ENCODE results near the gene AEBP1.

The AEBP1 gene

DNA sequence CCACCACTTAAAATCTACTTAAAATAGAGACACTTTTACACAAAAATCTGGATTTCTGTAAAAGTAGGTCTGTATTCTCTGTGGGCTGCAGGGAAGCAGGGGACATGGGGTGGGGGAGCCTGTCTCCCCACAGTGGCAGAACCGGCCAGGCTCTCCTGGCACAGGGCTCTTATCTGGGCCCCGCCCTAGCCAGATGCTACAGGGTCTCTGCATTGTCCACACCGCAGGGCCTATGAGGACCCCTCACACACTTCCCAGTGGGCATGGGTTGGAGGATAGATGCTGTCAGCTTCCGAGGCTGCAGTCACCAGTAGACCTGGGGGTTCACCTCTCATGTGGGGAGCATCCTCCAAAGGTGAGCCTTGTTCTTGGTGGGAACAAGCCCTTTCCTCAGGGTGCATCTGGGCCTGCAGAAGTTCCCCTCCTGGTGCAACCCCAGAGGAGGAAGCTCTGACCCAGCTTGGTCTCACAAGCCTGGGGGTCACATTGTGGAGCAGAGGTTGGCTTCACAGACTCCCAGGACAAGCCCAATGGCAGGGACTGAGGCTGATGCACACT, 52.4 kb downstream of the AEBP1 start:
- DNase-seq: no peak

DNA sequence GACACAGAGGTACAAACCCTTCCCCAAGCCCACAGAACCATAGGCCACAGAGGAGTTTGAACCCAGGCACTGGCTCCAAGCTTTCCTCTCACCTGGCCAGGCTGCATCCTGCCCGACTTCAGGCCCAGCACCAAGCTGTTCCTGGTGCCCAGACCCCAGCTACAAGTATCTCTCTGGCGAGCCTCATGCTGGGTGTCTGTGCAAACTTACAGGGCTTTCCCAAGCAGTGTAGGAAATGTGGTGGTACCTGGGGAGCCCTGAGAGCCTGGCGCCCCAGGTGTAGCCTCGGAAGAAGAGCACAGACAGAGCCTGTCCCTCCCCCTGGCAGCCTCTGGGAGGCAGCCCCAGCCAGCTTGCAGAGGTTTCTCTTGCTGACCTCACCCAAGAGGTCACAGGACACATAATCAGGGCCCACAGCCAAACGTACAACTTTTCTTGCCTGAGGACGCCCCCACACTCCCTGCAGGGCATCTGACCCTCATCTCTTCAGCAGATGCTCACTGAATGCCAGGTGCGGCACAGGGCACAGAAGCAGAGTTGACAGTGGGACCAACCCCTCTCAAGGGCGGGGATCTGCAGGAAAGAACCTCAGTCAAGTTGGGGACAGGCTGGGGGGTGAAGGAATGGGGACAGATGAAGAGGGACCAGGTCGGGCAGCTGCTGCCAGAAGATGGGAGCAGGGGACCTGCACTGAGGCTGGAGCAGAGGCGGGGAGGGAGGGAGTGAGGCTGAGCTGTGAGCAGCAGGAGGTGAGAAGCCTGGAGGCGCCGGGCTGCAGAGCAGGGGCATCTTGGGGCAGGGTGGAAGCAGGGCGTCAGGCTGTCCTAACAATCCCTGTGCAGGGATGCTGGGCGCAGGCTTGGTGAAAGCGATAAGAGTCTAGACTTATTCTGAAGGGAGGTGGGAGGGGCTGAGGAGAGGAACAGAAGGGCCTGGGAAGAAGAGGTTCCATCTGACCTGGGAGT, 53.3 kb downstream of the AEBP1 start:
- no peak for DNase-seq

DNA sequence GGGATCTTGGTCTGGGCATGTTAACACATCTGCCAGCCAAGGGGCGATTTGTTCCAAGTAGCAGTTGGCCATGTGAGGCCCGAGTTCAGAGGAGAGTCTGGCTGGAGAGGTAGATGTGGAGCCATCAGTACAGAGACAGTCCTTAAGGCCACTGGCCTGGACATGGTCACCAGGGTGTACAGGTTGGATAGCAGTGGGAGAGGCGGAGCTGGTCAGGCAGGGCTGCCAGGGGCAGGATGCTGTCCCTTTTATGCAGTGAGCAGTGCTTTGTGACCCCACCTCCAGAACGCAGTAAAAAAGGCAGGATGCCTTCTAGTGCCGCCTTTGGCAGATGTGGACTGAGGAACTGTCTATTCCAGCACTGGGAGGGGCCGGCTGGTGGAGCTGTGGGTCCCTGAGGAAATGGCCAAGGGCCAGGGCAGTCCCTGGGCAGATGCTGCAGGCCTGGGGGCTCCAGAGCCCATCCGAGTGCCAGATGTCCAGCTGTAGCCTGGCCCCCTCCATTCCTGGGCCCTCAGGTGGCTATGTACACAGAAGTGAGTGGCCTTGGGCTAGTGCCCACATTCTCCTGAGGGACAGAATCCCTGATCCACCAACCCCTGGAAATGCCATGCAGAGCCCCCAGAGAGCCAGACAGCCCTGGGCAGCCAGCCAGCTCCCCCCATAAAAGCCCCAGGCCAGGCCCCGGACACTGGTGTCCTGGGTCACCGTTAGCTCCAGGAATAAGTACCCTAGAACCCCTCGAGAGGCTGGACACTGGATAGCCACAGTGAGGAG, 54.1 kb downstream of the AEBP1 start:
- DNase-seq: no peak

DNA sequence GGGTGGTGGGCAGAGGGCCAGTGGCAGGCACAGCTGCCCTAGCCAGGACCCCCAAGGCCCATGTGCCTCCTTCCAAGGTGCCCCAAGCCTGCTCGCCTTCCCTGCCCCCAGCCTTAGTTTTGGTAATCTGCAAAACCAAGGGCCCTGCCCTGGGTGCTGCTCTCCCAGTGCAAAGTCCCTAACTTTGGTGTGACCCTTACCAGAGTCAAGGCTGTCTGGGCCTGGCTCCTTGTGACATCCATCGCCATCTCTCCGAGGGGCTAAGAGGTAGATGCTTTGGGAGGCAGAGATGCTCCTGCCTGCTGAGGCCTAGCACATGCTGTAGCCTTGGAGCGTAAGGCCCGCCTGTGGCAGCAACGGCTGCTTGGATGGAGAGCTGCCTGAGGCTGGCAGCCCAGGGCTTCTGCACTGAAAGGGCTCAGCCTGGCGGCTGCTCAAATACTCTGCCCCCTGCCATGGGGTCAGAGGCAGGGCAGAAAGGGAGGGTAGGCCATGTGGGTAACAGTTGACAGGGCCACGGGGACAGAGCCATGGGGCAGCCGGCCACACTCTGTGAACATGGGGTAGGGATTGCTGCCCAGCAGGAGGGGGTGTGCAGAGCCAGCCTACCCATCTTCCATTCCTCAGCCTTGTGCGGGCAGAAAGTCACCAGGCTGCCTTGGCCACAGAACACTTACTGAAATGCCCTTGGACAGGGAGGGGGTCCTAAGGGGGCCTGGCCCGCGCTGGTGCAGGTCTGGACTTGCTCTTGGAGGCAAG, 54.9 kb downstream of the AEBP1 start:
- DNase-seq: no peak

DNA sequence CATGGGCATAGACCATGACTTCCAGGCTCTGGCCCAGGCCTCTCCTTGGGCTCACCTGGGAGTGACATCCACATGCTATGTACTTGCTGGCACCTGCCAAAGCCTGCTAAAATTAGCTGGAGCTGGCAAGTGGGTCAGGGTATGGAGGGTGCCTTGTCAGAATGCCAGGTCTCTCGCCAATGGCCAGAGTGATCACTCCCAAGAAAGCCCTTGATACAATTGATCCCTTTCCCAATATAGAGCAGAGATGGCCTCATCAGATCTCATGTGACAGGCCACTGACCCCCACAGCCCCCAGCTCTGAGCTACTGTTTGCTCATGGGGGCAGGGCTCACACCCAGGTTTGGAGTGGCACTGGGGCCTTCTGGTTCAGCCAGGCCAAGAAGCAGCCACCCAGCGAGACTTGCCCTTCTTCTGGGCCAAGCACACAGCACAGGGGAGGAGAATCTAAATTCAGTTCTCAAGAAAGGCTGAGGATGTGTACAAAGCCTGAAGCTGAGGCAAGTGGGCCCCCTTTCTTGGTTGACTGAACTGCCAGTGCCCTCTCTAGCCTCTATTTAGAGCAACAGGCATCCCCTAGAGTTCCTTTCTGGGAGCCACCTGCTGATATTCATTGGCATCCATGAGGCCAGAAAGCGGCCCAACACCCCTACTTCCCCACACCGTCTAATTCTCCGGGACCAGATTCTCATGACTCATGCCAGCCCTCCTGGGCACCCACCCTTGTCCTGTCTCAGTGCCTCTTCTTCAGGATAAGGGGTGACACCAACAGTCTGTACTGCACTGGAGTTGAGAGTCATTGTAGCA, 55.9 kb downstream of the AEBP1 start:
- no peak for DNase-seq

DNA sequence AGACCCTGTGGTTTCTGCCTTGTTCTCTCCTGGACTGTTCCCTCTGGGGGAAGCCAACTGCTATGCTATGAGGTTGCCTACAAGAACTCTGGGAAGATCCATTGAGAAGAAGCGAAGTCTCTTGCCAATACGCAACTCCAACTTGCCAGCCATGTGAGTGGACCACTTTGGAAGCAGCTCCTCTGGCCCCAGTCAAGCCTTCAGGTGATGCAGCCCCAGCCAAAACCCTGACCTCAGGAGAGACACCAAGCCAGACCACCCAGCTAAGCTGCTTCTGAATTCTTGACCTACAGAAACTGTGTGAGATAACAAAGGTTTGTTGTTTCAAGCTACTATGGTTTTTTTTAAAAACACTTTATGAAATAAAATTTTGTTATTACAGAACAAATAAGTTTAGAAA, 57.2 kb downstream of the AEBP1 start:
- DNase-seq: no peak

DNA sequence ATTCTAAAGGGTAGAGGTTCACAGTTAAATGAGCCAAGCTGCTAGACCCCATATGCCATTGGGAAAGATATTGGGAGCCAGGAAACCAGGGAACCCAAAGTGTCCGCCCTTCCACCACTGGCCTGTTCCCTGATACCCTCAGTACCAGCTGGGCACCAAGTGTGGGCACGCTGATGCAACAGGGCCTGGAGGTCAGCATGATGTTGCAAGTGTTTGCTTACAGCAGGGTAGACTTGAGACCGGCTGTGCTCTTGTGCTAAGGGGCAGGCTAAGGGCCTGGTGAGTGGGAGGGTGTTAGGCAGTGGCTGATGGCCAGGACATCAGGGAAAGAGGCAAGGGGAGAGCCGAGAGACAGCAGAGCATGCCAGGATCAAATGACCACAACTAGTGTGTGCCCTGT, 58.0 kb downstream of the AEBP1 start:
- no peak for DNase-seq

DNA sequence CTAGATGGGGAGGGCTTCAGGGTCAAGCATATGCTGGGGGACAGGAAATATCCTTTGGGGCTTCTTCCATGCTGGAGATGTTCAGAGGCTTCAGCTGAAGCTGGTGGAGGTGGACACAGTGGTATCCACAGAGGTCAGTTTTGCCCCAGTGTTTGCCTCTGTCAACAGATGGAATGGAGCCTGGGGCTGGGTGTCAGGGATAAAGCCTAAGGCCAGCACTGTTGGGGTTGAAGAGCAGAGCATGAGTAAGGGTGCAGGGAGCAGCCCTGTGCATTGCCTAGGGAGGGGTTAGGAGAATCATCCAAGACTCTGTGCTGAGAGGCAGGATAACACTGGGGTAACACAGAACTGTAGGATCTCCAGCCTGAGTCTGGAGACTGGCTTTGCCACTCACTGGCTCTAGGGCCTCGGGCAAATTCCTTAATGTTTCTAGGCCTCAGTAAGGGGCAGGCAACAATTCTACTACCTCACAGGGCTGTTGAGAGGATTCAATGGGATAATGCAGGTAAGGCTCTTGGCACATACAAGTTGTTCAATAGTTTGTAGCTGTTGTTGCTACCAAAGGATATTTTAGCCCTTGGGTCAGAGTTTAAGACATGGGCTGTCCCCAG, 58.7 kb downstream of the AEBP1 start:
- DNase-seq: no peak

DNA sequence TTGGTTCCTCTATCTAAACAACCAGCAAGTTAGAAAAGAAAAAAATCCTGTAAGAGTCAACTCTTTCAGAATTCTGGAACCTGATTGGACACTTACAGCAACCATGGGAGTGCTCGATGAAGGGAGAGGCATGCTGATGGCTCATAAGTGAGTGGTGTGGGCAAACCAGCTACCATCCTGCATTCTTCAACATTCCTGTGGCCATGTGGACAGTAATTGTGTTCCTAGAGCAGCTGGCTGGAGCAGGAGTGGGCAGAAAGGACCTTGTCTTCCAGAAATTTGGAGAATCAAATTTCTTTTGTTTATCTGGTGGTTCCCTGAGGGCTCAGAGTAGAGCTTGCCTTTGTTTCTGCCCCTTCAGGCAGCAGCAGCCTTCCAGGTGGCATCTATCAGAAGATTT, 59.4 kb downstream of the AEBP1 start:
- DNase-seq: no peak
